Kidney capillary endothelial cell (primary cell): ENCODE measurements around the gene CAMTA1.
A peak's percentile ranks its signal among the peaks of the same experiment; 100 is the strongest.

Experiments used
- DNase-seq: peaks from one replicate; pipeline ENCODE4 v3.0.0-alpha.2; 2018; ENCODE audit warnings: low spot score

The CAMTA1 gene

DNA sequence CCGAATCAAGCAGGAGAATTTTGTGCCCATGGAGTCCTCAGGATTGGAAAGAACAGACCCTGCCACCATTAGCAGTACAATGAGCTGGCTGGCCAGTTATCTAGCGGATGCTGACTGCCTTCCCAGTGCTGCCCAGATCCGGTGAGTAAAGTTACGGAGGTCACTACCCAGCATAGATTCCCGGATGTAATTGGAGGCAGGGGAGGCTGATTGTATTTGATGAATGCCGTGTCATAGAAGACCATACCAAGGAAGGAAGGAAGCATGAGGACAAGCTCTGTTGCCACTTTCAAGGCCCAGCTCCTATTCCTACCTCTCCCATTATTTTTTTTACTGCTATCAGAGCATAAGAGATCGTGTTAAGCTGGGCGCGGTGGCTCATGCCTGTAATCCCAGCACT, 959.6 kb downstream of the CAMTA1 start:
- peak; percentile 86 for DNase-seq

DNA sequence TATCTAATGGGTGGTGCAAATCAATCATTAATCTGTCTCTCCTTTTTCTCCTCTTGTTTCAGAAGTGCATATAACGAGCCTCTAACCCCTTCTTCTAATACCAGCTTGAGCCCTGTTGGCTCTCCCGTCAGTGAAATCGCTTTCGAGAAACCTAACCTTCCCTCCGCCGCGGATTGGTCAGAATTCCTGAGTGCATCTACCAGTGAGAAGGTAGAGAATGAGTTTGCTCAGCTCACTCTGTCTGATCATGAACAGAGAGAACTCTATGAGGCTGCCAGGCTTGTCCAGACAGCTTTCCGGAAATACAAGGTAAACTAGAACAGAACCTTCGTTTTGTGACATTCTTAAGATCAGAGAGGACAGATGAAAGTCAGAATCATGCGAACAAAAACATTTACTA, 960.5 kb downstream of the CAMTA1 start:
- DNase-seq: no peak

DNA sequence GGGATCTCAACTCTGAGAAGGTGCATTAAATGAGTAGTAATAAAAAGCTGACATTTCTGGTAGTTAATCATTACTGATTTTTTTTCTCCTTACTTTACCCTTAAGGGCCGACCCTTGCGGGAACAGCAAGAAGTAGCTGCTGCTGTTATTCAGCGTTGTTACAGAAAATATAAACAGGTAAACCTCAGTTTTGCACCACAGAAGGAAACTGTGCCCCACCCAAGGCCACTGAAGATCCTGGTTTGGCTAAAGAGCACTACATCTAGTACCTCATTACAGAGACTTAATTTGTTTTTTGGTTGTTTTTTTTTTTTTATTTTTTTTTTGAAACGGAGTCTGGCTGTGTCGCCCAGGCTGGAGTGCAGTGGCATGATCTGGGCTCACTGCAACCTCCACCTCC, 962.4 kb downstream of the CAMTA1 start:
- no peak for DNase-seq

- DNase-seq: no peak
Measured at GRCh38 chr1:7749126-7749525, 963.9 kb downstream of the CAMTA1 start.

- DNase-seq: no peak
Measured at GRCh38 chr1:7751174-7751573, 965.9 kb downstream of the CAMTA1 start.

- peak; percentile 55 for DNase-seq
Measured at GRCh38 chr1:7752512-7753417, 967.5 kb downstream of the CAMTA1 start.

- DNase-seq: no peak
Measured at GRCh38 chr1:7753641-7754040, 968.4 kb downstream of the CAMTA1 start.

DNA sequence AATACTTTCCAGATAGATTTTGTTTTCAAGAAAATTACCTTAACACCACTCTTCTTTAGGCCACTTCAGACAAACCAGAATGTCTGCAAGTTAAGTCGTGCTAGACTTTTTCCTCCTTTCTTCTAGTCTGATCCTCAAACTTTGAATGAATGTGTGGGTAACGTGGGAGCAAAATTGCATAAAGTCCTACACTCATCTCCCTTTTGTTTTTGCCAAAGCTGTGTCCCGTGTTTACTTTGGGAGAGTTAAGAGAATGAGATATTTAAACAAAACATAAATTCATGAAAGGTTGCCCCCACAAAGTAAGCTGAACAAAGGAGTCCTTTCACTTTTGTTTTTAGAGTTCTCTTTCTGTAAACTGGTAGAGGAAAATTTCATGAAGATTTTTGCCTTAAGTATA, 969.0 kb downstream of the CAMTA1 start:
- no peak for DNase-seq

GRCh38 chr1:7755448-7755847, 970.2 kb downstream of the CAMTA1 start:
- no peak for DNase-seq

GRCh38 chr1:7760245-7760644, 975.0 kb downstream of the CAMTA1 start:
- no peak for DNase-seq

GRCh38 chr1:7761103-7761502, 975.8 kb downstream of the CAMTA1 start:
- no peak for DNase-seq

GRCh38 chr1:7767176-7767575, 981.9 kb downstream of the CAMTA1 start:
- DNase-seq: no peak

DNA sequence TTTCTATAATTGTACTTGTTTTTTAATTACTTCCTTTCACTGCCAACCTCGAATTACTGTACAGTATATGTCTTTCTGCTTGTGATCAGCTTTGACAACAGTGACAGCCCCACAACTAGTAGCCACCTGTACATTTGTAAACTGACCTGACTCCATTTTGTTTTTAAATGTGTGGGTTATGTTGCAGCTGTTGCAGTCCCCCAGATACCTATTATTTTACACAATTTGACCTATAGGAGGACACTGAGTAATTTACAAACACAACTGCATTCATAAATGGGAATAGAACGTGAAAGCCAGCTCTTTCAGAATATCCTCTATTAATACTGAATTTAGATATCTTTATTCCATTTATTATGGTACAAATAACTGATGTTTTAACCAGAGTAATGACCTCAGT, 983.3 kb downstream of the CAMTA1 start:
- DNase-seq: no peak

- DNase-seq: no peak
Measured at GRCh38 chr1:7769673-7770412, 984.6 kb downstream of the CAMTA1 start.

DNA sequence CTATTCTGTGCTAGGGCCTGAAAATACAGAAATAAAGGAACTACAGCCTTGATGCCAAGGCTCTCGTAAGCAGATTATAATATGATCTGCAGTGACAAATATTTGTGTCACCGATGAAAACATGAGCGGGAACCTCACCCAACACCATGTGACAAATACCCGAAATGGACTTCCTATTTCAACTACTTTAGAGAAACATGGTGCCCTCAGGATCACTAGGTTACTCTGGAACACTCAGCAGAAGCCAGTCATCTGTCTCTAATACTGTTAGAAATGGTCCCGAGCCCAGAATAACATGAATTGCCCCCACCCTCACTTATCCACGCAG, 985.4 kb downstream of the CAMTA1 start:
- DNase-seq: no peak

GRCh38 chr1:7770997-7771822, 986.0 kb downstream of the CAMTA1 start, which contains the start of gene VAMP3:
TSS of gene VAMP3 (plus strand) at chr1:7771296. CDS start at chr1:7771384, 88 bp downstream.
- peak; percentile 62 for DNase-seq

GRCh38 chr1:7771823-7772299, 986.6 kb downstream of the CAMTA1 start:
- DNase-seq: no peak

GRCh38 chr1:7777591-7777990, 992.3 kb downstream of the CAMTA1 start:
- no peak for DNase-seq

DNA sequence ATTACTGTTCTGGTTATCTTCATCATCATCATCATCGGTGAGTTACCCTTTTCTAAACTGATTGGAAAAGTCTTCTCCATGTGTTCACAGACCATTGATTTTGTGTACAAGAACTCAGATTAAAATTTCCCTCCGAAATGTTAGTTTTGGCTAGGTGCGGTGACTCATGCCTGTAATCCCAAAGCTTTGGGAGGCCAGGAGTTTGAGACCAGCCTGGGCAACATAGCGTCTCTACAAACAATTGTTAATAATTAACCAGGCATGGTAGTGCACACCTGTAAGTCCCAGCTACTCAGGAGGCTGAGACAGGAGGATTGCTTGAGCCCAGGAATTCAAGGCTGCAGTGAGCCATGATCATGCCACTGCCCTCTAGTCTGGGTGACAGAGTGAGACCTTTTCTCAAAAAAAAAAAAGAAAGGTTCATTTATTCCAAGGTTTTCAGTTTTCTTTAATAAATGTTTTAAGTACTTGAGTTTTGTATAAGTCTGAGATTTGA, 992.9 kb downstream of the CAMTA1 start:
- DNase-seq: no peak

- no peak for DNase-seq
Measured at GRCh38 chr1:7780976-7781375, 995.7 kb downstream of the CAMTA1 start.

GRCh38 chr1:7781501-7781900, 996.2 kb downstream of the CAMTA1 start:
- no peak for DNase-seq

GRCh38 chr1:7781923-7782495, 996.8 kb downstream of the CAMTA1 start:
- no peak for DNase-seq
